ENCODE results near the gene ASCC2.

DNA sequence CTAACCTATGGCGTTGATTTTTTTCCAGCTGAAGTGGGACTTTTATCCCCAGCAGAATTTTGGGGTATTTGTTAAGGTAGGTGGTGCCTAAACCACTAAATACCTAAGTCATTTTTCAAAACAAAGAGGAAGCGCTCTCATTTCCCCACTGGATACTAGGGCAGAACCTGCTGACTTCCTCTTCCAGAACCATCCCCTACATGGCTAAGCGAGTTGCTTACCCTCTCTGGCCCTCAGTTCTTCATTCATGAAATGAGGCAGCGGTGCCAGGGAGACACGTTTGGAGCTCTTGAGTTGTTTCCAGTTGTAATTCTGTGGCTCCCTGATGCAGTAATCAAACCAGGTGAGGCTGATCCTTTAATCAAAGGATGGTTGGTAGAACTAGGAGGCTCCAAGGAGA, 34.9 kb upstream of the ASCC2 start:
- TF ChIP-seq CTCF (conservative IDR thresholded peaks at IDR 0.05; ENCODE audit: low read depth, low read length) (no peak), EZH2 (IDR thresholded peaks at IDR 0.05; ENCODE audit: borderline replicate concordance, low read depth, low read length, poor library complexity, severe bottlenecking) (no peak)
